Liver (tissue), 3 donors: ENCODE measurements around the gene NR3C1.

Source experiments
- CTCF ChIP-seq: fragments of 150-350 bp; IDR thresholded peaks from 2 replicates; pipeline ENCODE4 v1.5.1; 2017; ENCODE audit warnings: improper control_type of control experiment, low read depth, low read length; ENCODE audit not compliant: missing input control
- FOXA1 ChIP-seq: IDR thresholded peaks from 2 replicates; pipeline ENCODE4 v1.6.1; 2016; ENCODE audit warnings: antibody characterized with exemption
- GABPA ChIP-seq, 2 donors: IDR thresholded peaks in 1 of 2; conservative IDR thresholded peaks in 1 of 2; 2 replicates each; pipeline ENCODE4 v1.6.1; 2016; ENCODE audit warnings: antibody characterized with exemption in 2 of 2, mild to moderate bottlenecking in 1 of 2, moderate library complexity in 1 of 2
- JUND ChIP-seq, 2 donors: IDR thresholded peaks; 2 replicates each; pipeline ENCODE4 v1.6.1; 2016; ENCODE audit warnings: antibody characterized with exemption in 2 of 2
- RAD21 ChIP-seq, 2 donors: IDR thresholded peaks; 2 replicates each; pipeline ENCODE4 v1.6.1; 2016; ENCODE audit warnings: antibody characterized with exemption in 2 of 2, mild to moderate bottlenecking in 2 of 2
- SP1 ChIP-seq: IDR thresholded peaks from 2 replicates; pipeline ENCODE4 v1.6.1; 2018; ENCODE audit warnings: antibody characterized with exemption, mild to moderate bottlenecking
- TAF1 ChIP-seq: conservative IDR thresholded peaks from 2 replicates; pipeline ENCODE4 v1.6.1; 2016; ENCODE audit warnings: antibody characterized with exemption, mild to moderate bottlenecking
- YY1 ChIP-seq: IDR thresholded peaks from 2 replicates; pipeline ENCODE4 v1.6.1; 2016; ENCODE audit warnings: antibody characterized with exemption, mild to moderate bottlenecking
- donor health status: healthy.
- donor health status: healthy.

DNA sequence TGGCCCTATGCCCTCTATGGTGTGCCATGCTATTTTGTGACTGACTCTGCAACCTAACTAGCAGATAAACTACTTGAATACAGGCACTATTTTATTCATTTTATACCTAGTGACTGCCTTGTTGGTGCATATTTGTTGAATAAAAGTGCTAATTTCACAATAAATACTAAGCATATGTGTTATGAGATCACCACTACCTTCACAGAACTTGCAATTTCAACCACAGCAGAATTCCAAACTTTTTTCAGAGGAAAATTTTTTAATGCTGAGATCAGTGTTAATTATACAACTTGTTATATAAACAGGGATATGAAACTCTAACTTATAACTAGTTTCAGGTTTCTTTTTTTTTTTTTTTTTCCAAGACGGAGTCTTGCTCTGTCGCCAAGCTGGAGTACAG is 94.8 kb downstream of the NR3C1 start:
- TF ChIP-seq JUND (IDR thresholded peaks at IDR 0.05) = no peak
- TF ChIP-seq SP1 = no peak
- TF ChIP-seq CTCF = no peak
- TF ChIP-seq FOXA1 = no peak
- no peak for TF ChIP-seq RAD21 (IDR thresholded peaks at IDR 0.05)
- TF ChIP-seq GABPA (IDR thresholded peaks at IDR 0.05 in 1 of 2, conservative IDR thresholded peaks at IDR 0.05 in 1 of 2) = no peak
- TF ChIP-seq YY1 = no peak
- no peak for TF ChIP-seq TAF1
